Measurements from ENCODE around the gene RXFP1.

DNA sequence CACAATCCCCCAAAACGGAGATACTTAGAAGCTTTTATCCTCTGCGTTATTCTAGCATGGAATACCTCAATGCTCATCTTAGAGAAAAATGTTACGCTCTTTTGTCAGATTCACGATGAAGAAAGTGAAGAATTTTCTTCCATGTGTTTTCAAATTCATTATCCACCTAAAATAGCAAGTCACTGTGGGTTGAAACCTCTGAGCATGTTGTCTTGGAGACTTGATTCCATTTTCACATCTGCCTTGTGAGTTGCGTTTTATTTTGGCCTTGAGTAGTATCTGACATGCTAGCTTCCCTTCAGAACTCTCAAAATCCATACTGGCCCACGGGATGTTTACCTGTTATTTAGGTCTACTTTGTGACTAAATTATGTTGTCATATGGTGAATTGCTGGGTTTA is 83.7 kb downstream of the RXFP1 start:
- no peak for TF ChIP-seq EZH2 (IDR thresholded peaks at IDR 0.05; ENCODE audit: borderline replicate concordance, low read depth, low read length, poor library complexity, severe bottlenecking)
- TF ChIP-seq CTCF (conservative IDR thresholded peaks at IDR 0.05; ENCODE audit: low read depth, low read length) = no peak
